HepG2 (cell line): Measurements from ENCODE around the gene AFDN.

Experiments used
- PAXIP1 ChIP-seq: sonication (generic); formaldehyde crosslinking; conservative IDR thresholded peaks from 2 replicates; pipeline ENCODE4 v1.4.0; 2020; ENCODE audit warnings: mild to moderate bottlenecking, missing genetic modification reagents, moderate library complexity
- POLR2A ChIP-seq, 2 experiments: IDR thresholded peaks; 2 replicates each; pipeline ENCODE4 v1.6.1; 2011; ENCODE audit warnings: low read depth in 2 of 2, low read length in 2 of 2, mild to moderate bottlenecking in 1 of 2, moderate library complexity in 1 of 2; ENCODE audit not compliant: insufficient read depth in 1 of 2
- RFX1 ChIP-seq: fragments of 450-650 bp; IDR thresholded peaks from 2 replicates; pipeline ENCODE4 v1.6.1; 2017
- SRSF4 ChIP-seq: fragments of 200-400 bp; formaldehyde crosslinking; IDR thresholded peaks from one replicate; pipeline ENCODE4 v1.6.1; 2018; ENCODE audit warnings: mild to moderate bottlenecking, low read depth, low read length, moderate library complexity; ENCODE audit not compliant: poor library complexity, severe bottlenecking
- ZC3H13 ChIP-seq: sonication (generic); formaldehyde crosslinking; IDR thresholded peaks from 2 replicates; pipeline ENCODE4 v1.8.1; 2023; ENCODE audit warnings: mild to moderate bottlenecking, missing genetic modification reagents, moderate library complexity
- ZNF24 ChIP-seq: fragments of 450-650 bp; IDR thresholded peaks from 2 replicates; pipeline ENCODE4 v1.6.1; 2017; ENCODE audit warnings: antibody characterized with exemption, mild to moderate bottlenecking
- ZNF557 ChIP-seq: sonication (generic); formaldehyde crosslinking; IDR thresholded peaks from 2 replicates; pipeline ENCODE4 v1.4.0; 2020; ENCODE audit warnings: missing genetic modification reagents

GRCh38 chr6:167817016-167817415 is 9.7 kb upstream of the AFDN start:
- TF ChIP-seq ZNF557 (CRISPR knock-in tag) (no peak), SRSF4 (no peak), PAXIP1 (CRISPR knock-in tag) (no peak), ZNF24 (no peak), POLR2A (IDR thresholded peaks at IDR 0.05; ENCODE audit: insufficient read depth in 1 of 2, low read depth in 2 of 2, low read length in 2 of 2) (no peak), ZC3H13 (CRISPR knock-in tag) (no peak), RFX1 (no peak)
